Stimulated activated CD8-positive, alpha-beta memory T cell treated with anti-CD3 and anti-CD28 coated beads, Interleukin-12 subunit alpha, Interleukin-12 subunit beta, amount 100 ng/mL, for 1 hour (primary cell): ENCODE results near the gene RANBP17.
"Not testable (repeated sequence)": the region's sequence is repeated elsewhere in the genome, so short reads cannot be mapped to it uniquely, and the experiment has no call there.

Experiments used
- DNase-seq: peaks from one replicate; pipeline ENCODE4 v3.0.0-alpha.2; 2020; ENCODE audit warnings: low read depth

Gene RANBP17

DNA sequence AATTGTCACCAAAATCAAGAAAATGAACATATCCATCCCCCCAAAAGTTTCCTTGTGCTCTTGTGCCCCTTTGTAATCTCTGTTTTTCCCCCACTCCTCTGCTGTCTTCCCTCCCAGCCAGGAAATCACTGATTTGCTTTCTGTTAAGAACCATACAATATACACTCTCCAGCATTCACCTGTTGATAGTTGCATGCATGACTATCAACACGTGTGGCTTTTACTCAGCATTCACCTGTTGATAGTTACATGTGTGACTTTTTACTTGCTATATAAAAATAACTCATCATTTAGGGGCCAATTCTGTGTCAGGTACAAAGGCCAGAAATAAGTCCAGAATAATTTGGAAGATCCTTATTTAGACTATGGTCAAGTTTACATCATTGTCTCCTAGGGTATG is 6.0 kb downstream of the RANBP17 start:
- no peak for DNase-seq

DNA sequence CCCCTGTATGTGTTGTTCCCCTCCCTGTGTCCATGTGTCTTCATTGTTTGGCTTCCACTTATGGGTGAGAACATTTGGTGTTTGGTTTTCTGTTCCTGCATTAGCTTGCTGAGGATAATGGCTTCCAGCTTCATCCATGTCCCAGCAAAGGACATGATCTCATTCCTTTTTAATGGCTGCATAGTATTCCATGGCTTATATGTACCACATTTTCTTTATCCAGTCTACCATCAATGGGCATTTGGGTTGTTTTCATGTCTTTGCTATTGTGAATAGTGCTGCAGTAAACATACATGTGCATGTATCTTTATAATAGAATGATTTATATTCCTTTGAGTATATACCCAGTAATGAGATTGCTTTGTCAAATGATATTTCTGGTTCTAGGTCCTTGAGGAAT is 8.6 kb downstream of the RANBP17 start:
- DNase-seq, result not testable (repeated sequence)

DNA sequence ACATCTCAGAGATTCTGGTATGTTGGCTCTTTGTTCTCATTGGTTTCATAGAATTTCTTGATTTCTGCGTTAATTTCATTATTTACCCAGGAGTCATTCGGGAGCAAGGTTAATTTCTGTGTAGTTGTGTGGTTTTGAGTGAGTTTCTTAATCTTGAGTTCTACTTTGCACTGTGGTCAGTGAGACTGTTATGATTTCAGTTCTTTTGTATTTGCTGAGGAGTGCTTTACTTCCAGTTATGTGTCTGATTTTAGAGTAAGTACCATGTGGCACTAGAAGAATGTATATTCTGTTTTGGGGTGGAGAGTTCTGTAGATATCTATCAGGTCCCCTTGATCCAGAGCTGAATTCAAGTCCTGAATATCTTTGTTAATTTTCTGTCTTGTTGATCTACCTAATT is 12.2 kb downstream of the RANBP17 start:
- DNase-seq, result no peak

DNA sequence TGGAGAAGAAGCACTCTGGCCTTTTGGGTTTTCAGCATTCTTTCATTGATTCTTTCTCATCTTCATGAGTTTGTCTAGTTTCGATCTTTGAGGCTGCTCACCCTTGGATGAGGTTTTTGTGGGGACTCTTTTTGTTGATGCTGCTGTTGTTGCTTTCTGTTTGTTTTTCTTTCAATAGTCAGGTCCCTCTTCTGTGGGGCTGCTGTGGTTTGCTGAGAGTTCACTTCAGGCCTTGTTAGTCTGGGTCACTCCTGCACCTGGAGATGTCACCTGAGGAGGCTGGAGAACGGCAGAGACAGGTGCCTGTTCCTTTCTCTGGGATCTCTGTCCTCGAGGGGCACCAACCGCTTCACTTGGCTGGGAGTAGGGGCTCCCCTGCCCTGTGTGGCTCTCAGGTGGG is 14.0 kb downstream of the RANBP17 start:
- no peak for DNase-seq

DNA sequence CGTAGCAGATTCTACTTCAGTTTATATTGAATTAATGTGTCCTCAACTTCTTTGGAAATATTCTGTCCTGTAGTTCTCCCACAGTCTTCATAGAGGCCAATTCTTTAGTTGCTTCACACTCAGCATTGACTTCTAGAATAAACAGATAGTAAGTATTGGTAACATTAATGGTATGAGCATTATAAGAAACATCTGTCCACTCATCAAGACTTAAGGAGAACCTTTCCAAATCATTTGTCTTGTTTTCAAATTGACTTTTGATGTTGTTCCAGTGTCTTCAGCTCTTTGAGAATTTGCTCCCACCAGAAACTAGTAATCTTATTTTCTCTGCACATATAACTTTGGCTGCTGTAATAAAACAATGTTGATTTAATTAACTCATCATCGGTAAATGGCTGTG is 18.3 kb downstream of the RANBP17 start:
- no peak for DNase-seq

DNA sequence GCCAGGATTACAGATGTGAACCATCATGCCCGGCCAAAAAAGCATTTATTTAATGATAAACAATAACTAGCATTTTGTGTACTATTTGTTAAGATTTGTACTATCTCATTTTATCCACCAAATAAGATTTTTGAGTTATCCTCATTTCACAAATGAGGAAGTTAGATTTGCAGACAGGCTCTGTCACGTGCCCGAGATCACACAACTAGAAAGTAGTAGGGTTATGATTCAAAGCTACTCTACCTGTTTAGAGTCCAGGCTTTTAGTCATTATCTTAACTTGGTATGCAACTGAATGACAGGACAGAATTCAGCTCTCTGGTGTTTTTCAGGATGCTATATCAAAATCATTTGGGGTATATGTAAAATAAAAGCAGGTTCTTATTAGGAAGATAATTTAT is 20.5 kb downstream of the RANBP17 start:
- DNase-seq, result no peak

DNA sequence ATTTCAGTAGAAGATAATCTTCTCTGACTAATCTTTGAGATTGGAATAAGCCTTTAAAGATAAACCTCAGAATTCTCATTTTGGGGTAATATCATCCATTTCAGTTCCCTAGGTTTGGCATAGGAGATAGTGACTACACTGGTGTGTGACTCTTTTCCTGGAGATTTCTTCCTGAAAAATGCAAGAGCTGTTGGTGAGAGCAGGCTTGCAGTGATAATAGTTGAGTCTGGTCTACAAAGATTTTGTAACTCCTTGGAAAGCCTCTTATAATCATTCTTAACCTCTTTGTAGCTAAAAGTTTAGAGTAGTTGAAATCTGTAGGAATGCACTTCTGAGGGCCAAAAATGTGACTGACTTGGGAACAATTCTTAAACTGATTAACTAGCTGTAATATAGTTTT is 23.4 kb downstream of the RANBP17 start:
- no peak for DNase-seq

DNA sequence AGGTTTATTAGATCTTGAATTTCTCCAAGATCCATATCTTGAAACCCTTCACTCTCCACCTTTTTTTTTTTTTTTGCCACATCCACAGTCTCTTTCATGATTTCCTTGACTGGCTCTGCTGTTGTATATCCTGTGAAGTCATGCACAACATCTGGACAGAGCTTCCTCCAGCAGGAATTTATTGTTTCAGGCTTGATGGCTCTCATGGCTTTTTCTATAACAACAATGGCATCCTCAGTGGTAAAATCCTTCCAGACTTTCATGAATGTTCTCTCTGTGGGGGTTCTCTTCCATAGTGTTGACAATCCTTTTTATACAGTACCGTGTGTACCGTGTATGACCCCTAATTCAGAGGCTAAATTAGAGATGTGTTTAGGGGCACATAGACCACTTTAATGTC is 24.0 kb downstream of the RANBP17 start:
- DNase-seq, result no peak

DNA sequence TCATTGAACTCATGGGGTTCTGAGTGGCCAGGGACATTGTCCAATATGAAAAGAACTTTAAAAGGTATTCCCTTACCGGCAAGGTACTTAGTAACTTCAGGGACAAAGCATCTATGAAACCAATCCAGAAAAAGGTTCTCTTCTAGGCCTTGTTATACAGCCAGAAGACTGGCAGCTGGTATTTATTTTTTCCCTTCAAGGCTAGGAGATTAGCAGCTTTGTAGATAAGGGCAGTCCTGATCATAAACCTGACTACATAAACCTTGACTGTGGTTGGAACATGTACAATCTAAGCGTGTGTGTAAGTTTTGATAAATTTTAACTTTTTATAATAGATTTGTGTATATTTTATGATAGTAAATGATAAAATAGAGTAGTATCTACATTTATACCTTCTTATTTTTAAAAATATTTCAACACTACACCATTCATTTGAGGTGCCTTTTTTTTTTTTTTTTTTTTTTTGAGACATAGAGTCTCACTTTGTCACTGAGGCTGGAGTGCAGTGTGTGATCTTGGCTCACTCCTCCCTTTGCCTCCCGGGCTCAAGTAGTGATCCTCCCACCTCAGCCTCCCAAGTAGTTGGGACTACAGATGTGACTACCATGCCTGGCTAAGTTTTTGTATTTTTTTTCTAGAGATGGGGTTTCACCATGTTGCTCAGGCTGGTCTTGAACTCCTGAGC is 24.5 kb downstream of the RANBP17 start:
- no peak for DNase-seq

DNA sequence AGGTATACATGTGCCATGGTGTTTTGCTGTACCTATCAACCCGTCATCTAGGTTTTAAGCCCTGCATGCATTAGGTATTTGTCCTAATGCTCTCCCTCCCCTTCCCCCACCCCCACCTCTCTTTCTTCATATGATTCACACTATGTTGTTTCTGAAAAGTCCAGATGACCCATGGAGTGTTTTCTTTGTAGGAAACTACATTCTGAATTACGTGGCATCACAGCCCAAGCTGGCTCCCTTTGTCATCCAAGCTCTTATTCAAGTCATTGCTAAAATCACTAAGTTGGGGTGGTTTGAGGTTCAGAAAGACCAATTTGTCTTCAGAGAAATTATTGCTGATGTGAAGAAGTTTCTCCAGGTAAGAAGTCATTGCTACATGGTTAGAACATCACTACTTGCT is 30.4 kb downstream of the RANBP17 start:
- DNase-seq, result no peak

DNA sequence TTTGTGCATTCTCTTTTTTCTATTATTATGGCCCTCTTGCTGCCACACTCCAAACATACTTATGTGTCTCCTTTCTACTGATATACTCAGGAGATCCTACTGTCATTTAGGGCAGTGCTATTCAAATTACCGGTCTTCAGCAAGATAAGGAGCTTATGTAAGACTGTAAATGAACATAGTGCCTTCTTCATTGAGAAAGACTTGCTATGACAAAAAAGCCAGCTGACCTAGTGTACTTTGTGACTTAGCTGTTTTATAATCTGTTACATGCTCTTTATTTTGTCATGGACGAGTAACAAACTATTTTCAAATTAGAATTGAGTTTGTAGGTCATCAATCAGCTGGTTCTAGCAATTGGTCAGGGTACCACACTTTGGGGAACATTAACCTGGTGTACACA is 32.8 kb downstream of the RANBP17 start:
- DNase-seq, result no peak

DNA sequence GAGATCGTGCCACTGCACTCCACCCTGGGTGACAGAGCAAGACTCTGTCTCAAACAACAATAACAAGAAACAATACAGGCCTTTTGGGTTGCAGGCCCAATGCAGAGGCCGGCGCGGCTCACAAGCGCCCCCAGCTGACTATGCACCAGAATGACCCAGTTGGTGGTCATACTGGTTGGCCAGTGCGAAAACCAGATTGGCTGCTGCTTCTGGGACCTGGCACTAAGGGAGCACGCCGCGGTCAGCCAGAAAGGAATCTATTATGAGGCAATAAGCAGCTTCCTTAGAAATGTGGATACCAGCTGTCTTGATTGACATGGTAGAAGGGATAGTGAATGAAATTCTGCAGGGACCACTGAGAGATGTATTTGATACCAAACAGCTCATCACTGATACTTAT is 35.0 kb downstream of the RANBP17 start:
- DNase-seq, result no peak

DNA sequence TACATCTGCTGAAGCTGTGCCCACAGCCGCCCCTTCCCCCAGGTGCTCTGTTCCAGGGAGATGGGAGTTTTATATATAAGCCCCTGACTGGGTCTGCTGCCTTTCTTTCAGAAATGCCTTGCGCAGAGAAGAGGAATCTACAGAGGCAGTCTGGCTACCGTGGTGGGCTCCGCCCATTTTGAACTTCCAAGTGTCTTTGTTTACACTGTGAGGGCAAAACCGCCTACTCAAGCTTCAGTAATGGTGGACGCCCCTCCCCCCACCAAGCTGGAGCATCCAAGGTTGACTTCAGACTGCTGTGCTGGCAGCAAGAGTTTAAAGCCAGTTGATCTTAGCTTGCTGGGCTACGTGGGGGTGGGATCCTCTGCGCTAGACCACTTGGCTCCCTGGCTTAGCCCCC is 41.3 kb downstream of the RANBP17 start:
- DNase-seq, result no peak

DNA sequence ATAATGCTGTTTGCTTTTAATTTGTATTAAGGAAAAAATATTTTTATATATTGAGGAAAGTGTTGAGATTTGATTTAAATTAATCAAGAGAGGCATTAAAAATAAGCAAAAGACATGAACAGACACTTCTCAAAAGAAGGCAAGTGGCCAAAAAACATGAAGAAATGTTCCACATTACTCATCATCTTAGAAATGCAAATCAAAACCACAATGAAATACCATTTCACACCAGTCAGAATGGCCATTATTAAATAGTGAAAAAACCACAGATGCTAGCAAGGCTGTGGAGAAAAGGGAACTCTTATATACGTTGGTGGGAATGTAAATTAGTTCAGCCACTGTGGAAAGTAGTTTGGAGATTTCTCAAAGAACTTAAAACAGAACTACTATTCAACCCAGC is 45.9 kb downstream of the RANBP17 start:
- DNase-seq, result no peak

DNA sequence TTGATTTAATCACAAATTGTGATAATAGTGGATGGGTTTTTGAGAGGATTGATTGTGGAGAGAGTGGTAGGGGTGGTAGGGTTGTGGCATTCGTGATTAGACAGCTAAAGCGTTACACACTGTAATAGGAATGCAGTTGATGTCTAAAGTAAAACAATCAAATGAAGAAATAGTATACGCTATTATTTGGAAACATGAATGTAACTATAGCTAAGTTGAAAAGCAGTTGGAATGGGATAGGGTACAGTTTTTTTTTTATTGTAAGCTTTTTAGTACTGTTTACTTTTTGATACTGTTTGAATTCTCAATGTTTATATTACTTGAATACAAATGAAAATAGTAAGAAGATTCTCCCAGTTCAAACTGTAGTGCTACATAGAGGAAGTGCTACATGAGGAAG is 51.8 kb downstream of the RANBP17 start:
- DNase-seq, result no peak

DNA sequence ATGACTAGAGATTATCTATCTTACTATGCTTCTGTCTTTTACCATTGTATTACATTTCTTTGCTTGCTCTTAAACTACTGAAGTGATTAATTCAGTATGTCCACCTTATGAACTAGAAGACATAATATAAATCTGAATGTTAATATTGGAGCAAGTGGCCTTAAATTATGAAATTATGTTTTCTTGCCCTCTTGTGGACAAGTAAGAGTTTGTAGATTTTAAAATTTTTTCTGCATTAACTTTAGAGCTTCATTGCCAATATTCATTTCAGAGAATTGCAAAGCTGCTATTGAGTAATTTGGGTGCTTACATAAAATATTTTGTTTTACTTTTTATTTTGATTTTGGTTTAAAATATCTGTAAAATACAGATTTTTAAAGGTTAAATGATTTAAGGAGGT is 55.3 kb downstream of the RANBP17 start:
- DNase-seq, result no peak

DNA sequence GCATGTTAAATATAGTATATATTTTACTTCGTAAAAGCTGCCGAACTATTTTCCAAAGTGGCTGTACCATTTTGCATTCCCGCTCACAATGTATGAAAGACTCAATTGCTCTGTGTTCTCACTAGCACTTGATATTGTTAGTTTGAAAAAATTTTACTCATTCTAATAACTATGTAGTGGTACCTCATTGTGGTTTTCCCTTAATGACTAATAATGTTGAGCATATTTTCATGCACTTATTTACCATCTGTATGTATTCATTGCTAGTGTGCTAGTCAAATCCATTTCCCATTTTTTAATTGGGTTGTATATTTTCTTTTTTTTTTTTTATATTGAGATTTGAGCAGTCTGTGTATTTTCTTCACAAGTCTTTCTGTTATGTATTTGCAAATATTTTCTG is 58.4 kb downstream of the RANBP17 start:
- DNase-seq, result no peak

DNA sequence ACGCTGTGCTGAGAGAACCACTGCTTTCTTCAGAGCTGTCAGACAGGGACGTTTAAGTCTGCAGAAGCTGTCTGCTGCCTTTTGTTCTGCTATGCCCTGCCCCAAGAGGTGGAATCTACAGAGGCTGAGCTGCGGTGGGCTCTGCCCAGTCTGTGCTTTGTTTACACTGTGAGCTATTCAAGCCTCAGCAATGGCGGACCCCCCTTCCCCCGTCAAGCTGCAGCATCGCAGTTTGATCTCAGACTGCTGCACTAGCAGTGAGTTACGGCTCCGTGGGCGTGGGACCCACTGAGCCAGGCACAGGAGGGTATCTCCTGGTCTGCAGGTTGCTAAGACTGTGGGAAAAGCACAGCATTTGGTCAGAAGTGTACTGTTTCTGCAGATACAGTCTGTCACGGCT is 60.5 kb downstream of the RANBP17 start:
- DNase-seq, result not testable (repeated sequence)

DNA sequence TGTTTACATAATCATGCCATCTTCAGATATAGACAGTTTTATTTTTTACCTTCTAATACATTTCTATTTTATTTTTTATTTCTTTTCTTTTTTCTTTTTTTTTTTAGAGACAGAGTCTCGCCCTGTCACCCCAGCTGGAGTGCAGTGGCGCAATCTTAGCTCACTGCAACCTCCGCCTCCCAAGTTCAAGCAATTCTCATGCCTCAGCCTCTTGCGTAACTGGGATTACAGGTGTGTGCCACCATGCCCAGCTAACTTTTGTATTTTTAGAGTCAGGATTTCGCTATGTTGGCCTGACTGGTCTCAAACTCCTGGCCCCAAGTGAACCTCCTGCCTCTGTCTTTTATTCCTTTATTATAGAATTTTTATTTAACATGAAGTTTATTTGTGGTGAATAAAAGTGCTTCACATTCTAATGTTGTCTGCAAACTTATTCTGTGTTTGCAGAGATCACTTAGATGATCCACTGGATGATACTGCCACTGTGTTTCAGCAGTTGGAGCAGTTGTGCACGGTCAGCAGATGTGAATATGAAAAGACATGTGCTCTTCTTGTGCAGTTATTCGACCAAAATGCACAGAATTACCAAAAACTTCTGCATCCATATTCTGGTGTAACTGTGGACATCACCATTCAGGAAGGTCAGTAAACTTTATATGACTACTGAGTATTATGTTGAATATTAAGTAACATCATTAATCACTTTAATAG is 62.2 kb downstream of the RANBP17 start:
- DNase-seq, result no peak

DNA sequence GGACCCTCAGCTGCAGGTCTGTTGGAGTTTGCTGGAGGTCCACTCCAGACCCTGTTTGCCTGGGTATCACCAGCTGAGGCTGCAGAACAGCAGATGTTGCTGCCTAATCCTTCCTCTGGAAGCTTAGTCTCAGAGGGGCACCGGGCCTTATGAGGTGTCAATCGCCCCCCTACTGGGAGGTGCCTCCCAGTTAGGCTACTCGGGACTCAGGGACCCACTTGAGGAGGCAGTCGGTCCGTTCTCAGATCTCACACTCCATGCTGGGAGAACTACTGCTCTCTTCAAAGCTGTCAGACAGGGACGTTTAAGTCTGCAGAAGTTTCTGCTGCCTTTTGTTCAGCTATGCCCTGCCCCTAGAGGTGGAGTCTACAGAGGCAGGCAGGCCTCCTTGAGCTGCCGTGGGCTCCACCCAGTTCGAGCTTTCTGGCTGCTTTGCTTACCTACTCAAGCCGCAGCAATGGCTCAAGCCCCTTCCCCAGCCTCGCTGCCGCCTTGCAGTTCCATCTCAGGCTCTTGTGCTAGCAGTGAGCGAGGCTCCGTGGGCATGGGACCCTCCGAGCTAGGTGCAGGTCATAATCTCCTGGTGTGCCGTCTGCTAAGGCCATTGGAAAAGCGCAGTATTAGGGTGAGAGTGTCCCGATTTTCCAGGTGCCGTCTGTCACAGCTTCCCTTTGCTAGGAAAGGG is 73.9 kb downstream of the RANBP17 start:
- not testable (repeated sequence) for DNase-seq

DNA sequence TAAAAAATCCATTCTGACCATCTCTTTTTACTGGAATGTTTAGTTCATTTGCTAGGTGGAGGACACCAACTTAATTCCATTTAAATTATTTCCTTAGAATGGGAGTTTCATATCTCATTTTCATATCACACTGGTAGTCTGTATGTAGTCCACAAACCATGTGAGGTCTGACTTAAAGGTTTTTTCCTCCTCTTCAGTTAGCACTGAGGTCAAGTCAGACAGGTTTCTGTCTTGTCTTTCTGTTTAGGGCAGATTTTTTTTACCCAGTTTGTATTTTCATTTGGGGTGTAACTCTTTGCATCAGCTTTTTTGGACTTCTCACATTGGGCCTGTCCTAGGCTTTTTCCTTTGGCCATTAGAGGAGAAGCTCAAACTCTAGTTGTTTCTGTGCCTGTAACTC is 75.3 kb downstream of the RANBP17 start:
- DNase-seq, result no peak

DNA sequence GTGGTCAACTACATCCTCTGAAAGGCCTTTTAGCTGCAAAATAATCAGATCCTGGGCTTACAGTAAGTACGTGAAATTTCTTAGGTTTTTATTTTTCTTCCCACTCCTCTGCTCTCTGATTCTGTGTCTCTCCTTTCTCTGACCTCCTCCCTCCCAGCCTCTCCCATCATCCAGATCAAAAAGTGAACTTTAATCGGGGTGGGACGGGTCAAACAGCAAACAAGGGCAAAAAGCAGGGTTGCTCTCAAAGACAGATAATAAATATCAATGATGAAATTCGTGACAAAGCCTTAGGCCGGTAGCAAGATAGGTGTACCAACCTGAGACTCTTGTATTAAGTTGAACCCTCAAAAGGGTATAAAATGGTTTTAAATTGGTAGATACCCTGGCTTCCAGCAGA is 76.1 kb downstream of the RANBP17 start:
- DNase-seq, result no peak

DNA sequence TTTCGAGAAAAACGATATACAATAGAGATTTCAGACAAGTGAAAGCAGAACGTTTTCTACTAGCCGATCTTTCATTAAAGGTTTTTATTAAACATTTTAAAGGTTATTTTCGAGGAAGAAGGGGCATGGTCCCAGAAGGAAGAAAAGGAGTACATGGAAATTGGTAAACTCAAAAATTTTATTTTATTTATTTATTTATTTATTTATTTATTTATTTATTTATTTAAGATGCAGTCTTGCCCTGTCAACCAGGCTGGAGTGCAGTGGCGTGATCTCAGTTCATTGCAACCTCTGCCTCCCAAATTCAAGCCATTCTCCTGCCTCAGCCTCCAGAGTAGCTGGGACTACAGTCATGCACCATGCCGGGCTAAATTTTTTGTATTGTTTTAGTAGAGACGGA is 77.4 kb downstream of the RANBP17 start:
- no peak for DNase-seq

DNA sequence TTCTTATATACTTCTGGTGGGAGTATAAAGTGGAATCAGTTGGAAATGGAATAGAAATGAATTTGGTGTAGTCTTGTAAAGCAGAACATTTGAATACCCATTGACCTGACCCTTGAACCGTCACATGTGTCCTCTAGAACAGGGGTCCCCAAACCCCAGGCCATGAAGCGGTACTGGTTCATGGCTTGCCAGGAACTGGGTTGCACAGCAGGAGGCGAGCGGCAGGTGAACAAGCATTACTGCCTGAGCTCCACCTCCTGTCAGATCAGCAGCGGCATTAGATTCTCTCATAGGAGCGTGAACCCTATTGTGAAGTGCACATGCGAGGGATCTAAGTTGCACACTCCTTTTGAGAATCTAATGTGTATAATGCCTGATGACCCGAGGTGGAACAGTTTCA is 80.0 kb downstream of the RANBP17 start:
- DNase-seq, result no peak
